Stomach (tissue), 4 donors: ENCODE results near the gene FOXK2.

Experiments
- CTCF ChIP-seq, 7 experiments: fragments of 450-650 bp in 4 of 7; fragments of 200-600 bp in 3 of 7; sonication (generic) in 3 of 7; IDR thresholded peaks; one replicate each; pipeline ENCODE4 v1.5.1; 2016 to 2019; ENCODE audit warnings: antibody characterized with exemption in 7 of 7, control low read depth in 2 of 7, mild to moderate bottlenecking in 1 of 7
- EP300 ChIP-seq: sonication (generic); formaldehyde crosslinking; IDR thresholded peaks from one replicate; pipeline ENCODE4 v1.6.1; 2017; ENCODE audit warnings: antibody characterized with exemption
- POLR2A ChIP-seq, 4 donors: fragments of 450-650 bp; IDR thresholded peaks; one replicate each; pipeline ENCODE4 v1.6.1; 2016; ENCODE audit warnings: antibody characterized with exemption in 4 of 4, control low read depth in 2 of 4, mild to moderate bottlenecking in 1 of 4, moderate library complexity in 1 of 4
- POLR2AphosphoS5 ChIP-seq, 3 donors: sonication (generic); formaldehyde crosslinking; IDR thresholded peaks; one replicate each; pipeline ENCODE4 v1.6.1; 2016; ENCODE audit warnings: antibody characterized with exemption in 3 of 3

GRCh38 chr17:82534401-82534812, 14.9 kb downstream of the FOXK2 start:
- TF ChIP-seq CTCF (IDR thresholded peaks at IDR 0.05) (no peak), POLR2A (IDR thresholded peaks at IDR 0.05) (no peak), POLR2AphosphoS5 (IDR thresholded peaks at IDR 0.05) (no peak), EP300 (no peak)
